Progenitor cell of endocrine pancreas (in vitro differentiated cells): ENCODE data around the gene ORM1. TPM values are rescaled to one million over a fixed set of nuclear protein-coding genes. Genes with fewer than 3 reads are reported as not detected.

Experiments used
- DNase-seq: peaks from one replicate; pipeline ENCODE4 v3.0.0; 2021; ENCODE audit warnings: low spot score; ENCODE audit not compliant: unreplicated experiment
- H3K27ac Mint-ChIP-seq: 2 replicates; pipeline ENCODE4 v1.8.0; 2021; ENCODE audit warnings: mild to moderate bottlenecking, moderate library complexity, mixed read lengths
- H3K27me3 Mint-ChIP-seq: 2 replicates; pipeline ENCODE4 v1.8.0; 2021; ENCODE audit warnings: mixed read lengths
- H3K36me3 Mint-ChIP-seq: 2 replicates; pipeline ENCODE4 v1.8.0; 2022; ENCODE audit warnings: mixed read lengths; ENCODE audit not compliant: insufficient read depth
- H3K4me1 Mint-ChIP-seq: 2 replicates; pipeline ENCODE4 v1.8.0; 2021; ENCODE audit warnings: low read depth, mixed read lengths
- H3K4me3 Mint-ChIP-seq: 2 replicates; pipeline ENCODE4 v1.8.0; 2021; ENCODE audit warnings: low read depth, mild to moderate bottlenecking, moderate library complexity, mixed read lengths
- H3K9me3 Mint-ChIP-seq: 2 replicates; pipeline ENCODE4 v1.8.0; 2021; ENCODE audit warnings: low read depth, mixed read lengths
- CTCF ChIP-seq: fragments of 200-600 bp; sonication (generic); IDR thresholded peaks from one replicate; pipeline ENCODE4 v1.5.0; 2021; ENCODE audit warnings: antibody characterized with exemption, mild to moderate bottlenecking; ENCODE audit not compliant: unreplicated experiment
- total RNA-seq: library from RNA; stranded (reverse); gene quantifications from 2 replicates; pipeline ENCODE4 v1.2.1, GENCODE V29; 2021

ORM1 gene
- total RNA-seq, 1 donor from 2014 or later = 9.3 TPM

- Mint-ChIP-seq H3K27me3 (no peaks in the 10 kb centered on the region), H3K27ac (no peak overlapping the region), H3K4me1 (no peaks in the 10 kb centered on the region), H3K4me3 (no peak overlapping the region), H3K9me3 (no peaks in the 10 kb centered on the region), H3K36me3 (peaks cover 20% of the 10 kb centered on the region)
- no peak for DNase-seq
- TF ChIP-seq CTCF = no peak
Observed at GRCh38 chr9:114281473-114282103, 41.3 kb upstream of the ORM1 start.

GRCh38 chr9:114282104-114282485 lies 40.8 kb upstream of the ORM1 start:
- H3K27ac Mint-ChIP-seq = no peak overlapping the region
- peaks cover 18% of the 10 kb centered on the region for H3K36me3 Mint-ChIP-seq
- no peak for TF ChIP-seq CTCF
- no peak for DNase-seq
- H3K27me3 Mint-ChIP-seq = no peaks in the 10 kb centered on the region
- H3K4me1 Mint-ChIP-seq = no peaks in the 10 kb centered on the region
- H3K4me3 Mint-ChIP-seq = no peak overlapping the region
- H3K9me3 Mint-ChIP-seq = no peaks in the 10 kb centered on the region

GRCh38 chr9:114282507-114282906 lies 40.4 kb upstream of the ORM1 start:
- Mint-ChIP-seq H3K27ac (no peak overlapping the region), H3K27me3 (no peaks in the 10 kb centered on the region), H3K4me3 (no peak overlapping the region), H3K4me1 (no peaks in the 10 kb centered on the region), H3K9me3 (no peaks in the 10 kb centered on the region), H3K36me3 (peaks cover 17% of the 10 kb centered on the region)
- DNase-seq = no peak
- no peak for TF ChIP-seq CTCF

GRCh38 chr9:114282926-114283325 lies 40.0 kb upstream of the ORM1 start:
- Mint-ChIP-seq H3K36me3 (peaks cover 17% of the 10 kb centered on the region), H3K27me3 (no peaks in the 10 kb centered on the region), H3K9me3 (no peaks in the 10 kb centered on the region), H3K4me3 (no peak overlapping the region), H3K27ac (no peak overlapping the region), H3K4me1 (no peaks in the 10 kb centered on the region)
- TF ChIP-seq CTCF = no peak
- DNase-seq = no peak

- Mint-ChIP-seq H3K9me3 (no peaks in the 10 kb centered on the region), H3K36me3 (peaks cover 12% of the 10 kb centered on the region), H3K27me3 (no peaks in the 10 kb centered on the region), H3K27ac (no peak overlapping the region), H3K4me3 (no peak overlapping the region), H3K4me1 (no peaks in the 10 kb centered on the region)
- no peak for TF ChIP-seq CTCF
- DNase-seq = no peak
Observed at GRCh38 chr9:114283551-114284111, 39.3 kb upstream of the ORM1 start.
